ENCODE data around the gene RASA1.

Gene RASA1

GRCh38 chr5:87267574-87268125, at the start of gene RASA1:
Gene RASA1, plus strand, starts transcription at chr5:87267883. Its CDS starts 569 bp downstream, at chr5:87268452.
- peak within 1 kb of the TSS; percentile 83 for H3K27ac ChIP-seq
- no peak for TF ChIP-seq ZFX (IDR thresholded peaks at IDR 0.05)
- TF ChIP-seq CTCF (conservative IDR thresholded peaks at IDR 0.05), result no peak

GRCh38 chr5:87229780-87230179, 37.9 kb upstream of the RASA1 start:
- TF ChIP-seq CTCF (conservative IDR thresholded peaks at IDR 0.05), result no peak
- TF ChIP-seq ZFX (IDR thresholded peaks at IDR 0.05), result no peak

GRCh38 chr5:87231037-87231808, 36.5 kb upstream of the RASA1 start:
- TF ChIP-seq ZFX (IDR thresholded peaks at IDR 0.05) (no peak), CTCF (conservative IDR thresholded peaks at IDR 0.05) (no peak)
- H3K27ac ChIP-seq, result no peak overlapping the region

More at GRCh38 chr5:87229780-87230179, 37.9 kb upstream of the RASA1 start:
- no peak overlapping the region for H3K27ac ChIP-seq

GRCh38 chr5:87233143-87233542, 34.5 kb upstream of the RASA1 start:
- TF ChIP-seq ZFX (IDR thresholded peaks at IDR 0.05) (no peak), CTCF (conservative IDR thresholded peaks at IDR 0.05) (no peak)
- H3K27ac ChIP-seq, result no peak overlapping the region

- no peak overlapping the region for H3K27ac ChIP-seq
- TF ChIP-seq CTCF (conservative IDR thresholded peaks at IDR 0.05) (no peak), ZFX (IDR thresholded peaks at IDR 0.05) (no peak)
Observed at GRCh38 chr5:87241555-87241954, 26.1 kb upstream of the RASA1 start.

- H3K27ac ChIP-seq, result no peak overlapping the region
- no peak for TF ChIP-seq CTCF (conservative IDR thresholded peaks at IDR 0.05)
- no peak for TF ChIP-seq ZFX (IDR thresholded peaks at IDR 0.05)
Observed at GRCh38 chr5:87242242-87242641, 25.4 kb upstream of the RASA1 start.

GRCh38 chr5:87243161-87243844, 24.4 kb upstream of the RASA1 start:
- no peak overlapping the region for H3K27ac ChIP-seq

More at GRCh38 chr5:87243161-87243844, 24.4 kb upstream of the RASA1 start:
- TF ChIP-seq CTCF (conservative IDR thresholded peaks at IDR 0.05) (no peak), ZFX (IDR thresholded peaks at IDR 0.05) (no peak)

Data from C4-2B (cell line).